Measurements from ENCODE around the gene EPPIN.

- no peak for TF ChIP-seq EZH2 (IDR thresholded peaks at IDR 0.05; ENCODE audit: low read length, missing control alignments)
- TF ChIP-seq CTCF (conservative IDR thresholded peaks at IDR 0.05 in 1 of 2, IDR thresholded peaks at IDR 0.05 in 1 of 2; ENCODE audit: low read depth in 1 of 2, low read length in 2 of 2) = no peak
Measured at GRCh38 chr20:45550765-45551164, 3.6 kb upstream of the EPPIN start.

Data from fibroblast of lung (primary cell).